Astrocyte of the cerebellum (primary cell): Measurements from ENCODE around the gene CERS4.
"Not testable (repeated sequence)": the region's sequence is repeated elsewhere in the genome, so short reads cannot be mapped to it uniquely, and the experiment has no call there.

ENCODE experiments used
- DNase-seq: peaks from one replicate; pipeline ENCODE4 v3.0.0-alpha.2; 2011; ENCODE audit warnings: low read depth
- H3K4me3 ChIP-seq: 2 replicates; pipeline ENCODE4 v1.5.1; 2011; ENCODE audit warnings: mild to moderate bottlenecking, low read depth, low read length, moderate library complexity
- CTCF ChIP-seq: IDR thresholded peaks from 2 replicates; pipeline ENCODE4 v1.5.1; 2012; ENCODE audit warnings: low read length, low read depth, moderate library complexity, mild to moderate bottlenecking; ENCODE audit errors: missing control alignments
- in situ Hi-C: cut with HindIII; loops from 2 replicates; pipeline ENCODE4 v1.10.0; 2017; ENCODE audit warnings: low sequenced_read_pairs

The CERS4 gene

DNA sequence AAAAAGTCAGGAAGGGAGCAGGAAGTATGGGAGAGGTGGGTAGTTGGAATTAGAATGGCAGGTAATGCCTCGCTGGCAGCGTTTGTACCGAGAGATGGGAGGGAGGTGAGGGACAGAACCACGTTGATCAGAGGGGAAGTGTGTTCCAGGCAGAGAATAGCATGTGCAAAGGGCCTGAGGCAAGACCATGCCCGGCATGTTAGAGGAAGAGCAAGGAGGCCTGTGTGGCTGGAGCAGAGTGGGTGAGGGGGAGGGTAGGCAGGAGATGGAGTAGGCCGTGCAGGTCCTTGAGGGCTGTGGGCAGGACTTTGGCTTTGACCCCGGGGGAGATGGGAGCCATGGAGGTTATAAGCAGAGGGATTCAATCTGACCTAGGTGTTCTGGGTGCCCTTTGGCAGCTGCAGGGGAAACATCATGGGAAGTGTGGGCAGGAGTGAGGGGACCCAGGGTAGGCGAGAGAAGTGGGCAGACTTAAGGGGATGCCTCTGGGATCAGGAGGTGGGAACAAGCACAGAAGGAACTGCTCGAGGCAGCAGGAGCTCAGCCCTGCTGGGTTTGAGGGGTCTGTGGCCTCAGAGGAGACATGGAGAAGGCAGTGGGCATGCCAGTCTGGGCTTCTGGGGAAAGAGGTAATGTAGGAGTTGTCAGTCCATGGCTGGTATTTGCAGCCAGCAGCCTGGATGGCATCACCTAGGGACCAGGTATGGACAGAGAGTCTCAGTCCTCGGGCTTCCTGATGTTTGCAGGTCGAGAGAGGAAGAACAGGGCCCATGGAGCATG is 50.2 kb downstream of the CERS4 start:
- no peak for TF ChIP-seq CTCF
- in situ Hi-C loops: no loop called here
- no peak for DNase-seq
- H3K4me3 ChIP-seq: no peak overlapping the region

- no peak for DNase-seq
- in situ Hi-C loops: no loop called here
- TF ChIP-seq CTCF: no peak
- H3K4me3 ChIP-seq: no peak overlapping the region
Observed at GRCh38 chr19:8259922-8260247, 50.7 kb downstream of the CERS4 start.

DNA sequence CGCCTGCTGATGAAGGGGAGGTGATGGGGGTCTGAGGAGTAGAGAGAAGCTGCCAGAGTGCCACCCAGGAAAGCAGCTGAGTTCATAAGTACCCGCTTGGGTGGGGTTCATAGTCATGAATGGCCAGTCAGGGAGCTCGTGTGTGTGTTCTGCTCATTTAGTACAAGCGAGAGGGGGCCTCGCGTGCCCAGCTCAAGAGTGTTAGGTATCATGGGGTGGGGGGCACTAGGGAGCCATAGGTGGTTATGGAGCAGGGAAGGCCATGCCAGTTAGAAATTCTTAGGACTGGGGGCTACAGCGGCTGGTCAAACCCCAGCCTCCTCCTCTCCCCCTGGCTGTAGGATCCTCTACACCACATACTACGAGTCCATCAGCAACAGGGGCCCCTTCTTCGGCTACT is 52.2 kb downstream of the CERS4 start:
- DNase-seq: no peak
- H3K4me3 ChIP-seq: no peak overlapping the region
- in situ Hi-C loops: no loop called here
- no peak for TF ChIP-seq CTCF

- no peak for TF ChIP-seq CTCF
- in situ Hi-C loops: no loop called here
- no peak overlapping the region for H3K4me3 ChIP-seq
- no peak for DNase-seq
Observed at GRCh38 chr19:8261881-8262280, 52.7 kb downstream of the CERS4 start.

DNA sequence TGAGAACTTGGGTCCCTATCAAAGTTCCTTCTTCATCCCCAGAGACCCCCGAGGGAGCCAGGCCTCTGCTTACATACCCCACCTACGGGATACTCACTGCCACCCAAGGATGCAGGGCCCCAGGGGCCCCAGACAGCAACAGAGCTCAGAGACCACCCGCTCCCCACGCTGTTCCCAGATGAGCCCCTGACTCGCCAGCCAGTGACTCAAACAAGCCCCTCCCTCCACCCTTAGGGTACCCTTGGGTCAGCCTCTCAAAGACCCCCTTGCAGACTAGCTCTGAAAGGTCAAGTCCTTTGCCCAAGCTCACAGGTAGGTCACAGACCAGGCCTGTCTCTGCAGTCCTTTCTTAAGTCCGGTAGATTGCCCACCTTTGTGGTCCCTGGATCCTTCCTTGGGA is 53.3 kb downstream of the CERS4 start:
- in situ Hi-C loops: no loop called here
- no peak overlapping the region for H3K4me3 ChIP-seq
- no peak for TF ChIP-seq CTCF
- no peak for DNase-seq

GRCh38 chr19:8264248-8264647 is 55.1 kb downstream of the CERS4 start:
- in situ Hi-C loops, DNase-seq, H3K4me3 ChIP-seq: not testable (repeated sequence)

- no peak for TF ChIP-seq CTCF
- no peak overlapping the region for H3K4me3 ChIP-seq
- no peak for DNase-seq
- in situ Hi-C loops: no loop called here
Observed at GRCh38 chr19:8265872-8266271, 56.7 kb downstream of the CERS4 start.
